H9 (cell line): ENCODE measurements around the gene RNU1-1. TPM values are rescaled to one million over a fixed set of nuclear protein-coding genes. Genes with fewer than 3 reads are reported as not detected.

Experiments used
- DNase-seq: peaks from one replicate; pipeline ENCODE4 v3.0.0-alpha.2; 2017
- H2AFZ ChIP-seq: one replicate; pipeline ENCODE4 v1.6.1; 2013; ENCODE audit warnings: mild to moderate bottlenecking, low read length, control low read depth, moderate library complexity
- H2AK5ac ChIP-seq: 2 replicates; pipeline ENCODE4 v1.6.1; 2013; ENCODE audit warnings: low read length, control low read depth, mixed read lengths; ENCODE audit not compliant: insufficient read length
- H2BK120ac ChIP-seq: one replicate; pipeline ENCODE4 v1.6.1; 2013; ENCODE audit warnings: low read depth, mild to moderate bottlenecking, low read length, control low read depth, inconsistent platforms; ENCODE audit not compliant: poor library complexity, severe bottlenecking
- H2BK12ac ChIP-seq: 2 replicates; pipeline ENCODE4 v1.6.1; 2013; ENCODE audit warnings: low read length, control low read depth, mixed read lengths, low read depth; ENCODE audit not compliant: insufficient read length
- H2BK15ac ChIP-seq: 2 replicates; pipeline ENCODE4 v1.6.1; 2013; ENCODE audit warnings: low read depth, low read length, control low read depth
- H2BK20ac ChIP-seq: one replicate; pipeline ENCODE4 v1.6.1; 2013; ENCODE audit warnings: low read depth, mild to moderate bottlenecking, low read length, control low read depth, inconsistent platforms; ENCODE audit not compliant: poor library complexity, severe bottlenecking
- H2BK5ac ChIP-seq: 2 replicates; pipeline ENCODE4 v1.6.1; 2013; ENCODE audit warnings: low read length, control low read depth, mixed read lengths; ENCODE audit not compliant: insufficient read length
- H3K14ac ChIP-seq: 2 replicates; pipeline ENCODE4 v1.6.1; 2013; ENCODE audit warnings: low read length, control low read depth; ENCODE audit not compliant: insufficient read depth
- H3K18ac ChIP-seq: 2 replicates; pipeline ENCODE4 v1.6.1; 2013; ENCODE audit warnings: low read depth, mild to moderate bottlenecking, mixed read lengths, low read length, control low read depth; ENCODE audit not compliant: insufficient read length
- H3K23ac ChIP-seq: 2 replicates; pipeline ENCODE4 v1.6.1; 2013; ENCODE audit warnings: low read length, control low read depth, mixed read lengths, low read depth; ENCODE audit not compliant: insufficient read length
- H3K23me2 ChIP-seq: 2 replicates; pipeline ENCODE4 v1.6.1; 2013; ENCODE audit warnings: low read depth, mild to moderate bottlenecking, mixed read lengths, low read length, control low read depth; ENCODE audit not compliant: insufficient read length, poor library complexity, severe bottlenecking
- H3K27ac ChIP-seq: 2 replicates; pipeline ENCODE4 v1.5.1; 2013; ENCODE audit warnings: low read length, control low read depth, mixed read lengths, low read depth; ENCODE audit not compliant: insufficient read length
- H3K27me3 ChIP-seq: 2 replicates; pipeline ENCODE4 v1.6.1; 2013; ENCODE audit warnings: low read length, control low read depth, inconsistent platforms; ENCODE audit not compliant: insufficient read depth
- H3K4ac ChIP-seq: 2 replicates; pipeline ENCODE4 v1.6.1; 2013; ENCODE audit warnings: low read depth, mild to moderate bottlenecking, control low read depth, inconsistent platforms, low read length, moderate library complexity
- H3K4me1 ChIP-seq: 2 replicates; pipeline ENCODE4 v1.6.1; 2013; ENCODE audit warnings: low read length, control low read depth, inconsistent platforms; ENCODE audit not compliant: insufficient read depth
- H3K4me2 ChIP-seq: 2 replicates; pipeline ENCODE4 v1.6.1; 2013; ENCODE audit warnings: low read length, control low read depth, mixed read lengths; ENCODE audit not compliant: insufficient read length, insufficient read depth
- H3K56ac ChIP-seq: 2 replicates; pipeline ENCODE4 v1.6.1; 2013; ENCODE audit warnings: low read depth, mild to moderate bottlenecking, mixed read lengths, low read length, control low read depth; ENCODE audit not compliant: insufficient read length
- H3K79me1 ChIP-seq: 2 replicates; pipeline ENCODE4 v1.6.1; 2013; ENCODE audit warnings: low read depth, mild to moderate bottlenecking, moderate library complexity, low read length, control low read depth, inconsistent platforms; ENCODE audit not compliant: insufficient read depth, poor library complexity, severe bottlenecking
- H3K79me2 ChIP-seq: 2 replicates; pipeline ENCODE4 v1.6.1; 2013; ENCODE audit warnings: low read length, control low read depth, inconsistent platforms; ENCODE audit not compliant: insufficient read depth
- H3K9ac ChIP-seq: 2 replicates; pipeline ENCODE4 v1.6.1; 2013; ENCODE audit warnings: low read length, control low read depth, mixed read lengths; ENCODE audit not compliant: insufficient read length; ENCODE audit errors: extremely low read depth
- H3K9me3 ChIP-seq: one replicate; pipeline ENCODE4 v1.6.1; 2013; ENCODE audit warnings: low read depth, low read length, inconsistent platforms; ENCODE audit not compliant: control insufficient read depth
- H3T11ph ChIP-seq: one replicate; pipeline ENCODE4 v1.6.1; 2013; ENCODE audit warnings: mild to moderate bottlenecking, low read length, control low read depth, inconsistent platforms
- H4K20me1 ChIP-seq: one replicate; pipeline ENCODE4 v1.6.1; 2013; ENCODE audit not compliant: control insufficient read depth, insufficient read length, insufficient read depth
- H4K5ac ChIP-seq: 2 replicates; pipeline ENCODE4 v1.6.1; 2013; ENCODE audit warnings: low read depth, mild to moderate bottlenecking, mixed read lengths, low read length, control low read depth; ENCODE audit not compliant: insufficient read length
- H4K8ac ChIP-seq: replicated peaks from 2 replicates; pipeline ENCODE4 v1.6.1; 2013; ENCODE audit warnings: low read length, control low read depth, mixed read lengths, low read depth; ENCODE audit not compliant: insufficient read length
- H4K91ac ChIP-seq: 2 replicates; pipeline ENCODE4 v1.6.1; 2013; ENCODE audit warnings: low read depth, mild to moderate bottlenecking, moderate library complexity, mixed read lengths, low read length, control low read depth; ENCODE audit not compliant: insufficient read length
- H3K27ac Mint-ChIP-seq, 3 experiments: 2 replicates in 2 of 3; 3 replicates in 1 of 3; pipeline ENCODE4 v1.8.0; 2020 to 2021; ENCODE audit warnings: mixed read lengths in 3 of 3, mild to moderate bottlenecking in 1 of 3, moderate library complexity in 1 of 3
- H3K27me3 Mint-ChIP-seq: 2 replicates; pipeline ENCODE4 v1.8.0; 2021; ENCODE audit warnings: low read depth, mild to moderate bottlenecking, moderate library complexity, mixed read lengths
- H3K36me3 Mint-ChIP-seq, 3 experiments: 2 replicates in 2 of 3; 3 replicates in 1 of 3; pipeline ENCODE4 v1.8.0; 2020 to 2021; ENCODE audit warnings: low read depth in 3 of 3, mixed read lengths in 3 of 3; ENCODE audit not compliant: insufficient read depth in 1 of 3
- H3K4me1 Mint-ChIP-seq, 2 experiments: 2 replicates each; pipeline ENCODE4 v1.8.0; 2020; ENCODE audit warnings: mixed read lengths in 2 of 2
- H3K4me3 Mint-ChIP-seq, 2 experiments: 2 replicates in 1 of 2; 3 replicates in 1 of 2; pipeline ENCODE4 v1.8.0; 2020 to 2021; ENCODE audit warnings: mild to moderate bottlenecking in 2 of 2, mixed read lengths in 2 of 2, moderate library complexity in 1 of 2
- H3K9me3 Mint-ChIP-seq, 2 experiments: 2 replicates in 1 of 2; 3 replicates in 1 of 2; pipeline ENCODE4 v1.8.0; 2020; ENCODE audit warnings: mild to moderate bottlenecking in 2 of 2, mixed read lengths in 2 of 2, moderate library complexity in 1 of 2
- CTCF ChIP-seq: fragments of 200-600 bp; sonication (generic); conservative IDR thresholded peaks from 3 replicates; pipeline ENCODE4 v1.8.0; 2021; ENCODE audit warnings: antibody characterized with exemption, mild to moderate bottlenecking
- WGBS: extraction: QIAGEN DNeasy Blood & Tissue Kit; methylation state at CpG from one replicate; pipeline ENCODE4 v1.1.7; 2013; ENCODE audit warnings: missing lambda C conversion rate, low lambda C conversion rate, mixed read lengths; ENCODE audit not compliant: insufficient read length; ENCODE audit errors: extremely low coverage; 5-methylcytosine and 5-hydroxymethylcytosine counted together
- total RNA-seq: library from RNA; stranded (reverse); gene quantifications from 2 replicates; pipeline ENCODE4 v1.2.1, GENCODE V29; 2021

RNU1-1 gene
- total RNA-seq, 1 experiment from 2014 or later, result 2,051 TPM

- H4K20me1 ChIP-seq, result no peaks in the 10 kb centered on the region
- no peaks in the 10 kb centered on the region for H3K27me3 ChIP-seq
- WGBS, result no CpG with 5 or more reads among the region's 6 CpGs
- H4K5ac ChIP-seq, result no peak overlapping the region
- no peak overlapping the region for H3K4ac ChIP-seq
- no peak overlapping the region for H3T11ph ChIP-seq
- Mint-ChIP-seq H3K4me3 (no peak overlapping the region), H3K36me3 (peaks cover 8 to 52% (median 38%) of the 10 kb centered on the region in 3 experiments), H3K27ac (peak overlapping the region in 1 of 3 experiments; percentile 47; a peak in 1 of 7 replicates), H3K27me3 (no peaks in the 10 kb centered on the region), H3K4me1 (no peaks in the 10 kb centered on the region), H3K9me3 (no peaks in the 10 kb centered on the region; a peak in 1 of 5 replicates)
- no peak for TF ChIP-seq CTCF
- H4K91ac ChIP-seq, result no peak overlapping the region
- H3K56ac ChIP-seq, result no peak overlapping the region
- no peak overlapping the region for H3K4me2 ChIP-seq
- no peak for DNase-seq
- no peak overlapping the region for H2BK20ac ChIP-seq
- H3K9me3 ChIP-seq, result no peaks in the 10 kb centered on the region
- H2BK120ac ChIP-seq, result no peak overlapping the region
- H2BK12ac ChIP-seq, result no peak overlapping the region
- no peaks in the 10 kb centered on the region for H3K4me1 ChIP-seq
- no peaks in the 10 kb centered on the region for H3K79me1 ChIP-seq
- H3K18ac ChIP-seq, result no peak overlapping the region
- no peak overlapping the region for H3K14ac ChIP-seq
- H2AFZ ChIP-seq, result no peak overlapping the region
- H3K9ac ChIP-seq, result no peak overlapping the region
- no peak overlapping the region for H2AK5ac ChIP-seq
- no peak overlapping the region for H3K23ac ChIP-seq
- no peak overlapping the region for H2BK5ac ChIP-seq
- no peak overlapping the region for H2BK15ac ChIP-seq
- no peaks in the 10 kb centered on the region for H3K79me2 ChIP-seq
- H4K8ac ChIP-seq, result no peak overlapping the region
- H3K27ac ChIP-seq, result no peak overlapping the region
- H3K23me2 ChIP-seq, result no peaks in the 10 kb centered on the region
These were observed 29.2 kb downstream of the RNU1-1 start for GRCh38 chr1:16484931-16485330.
